Measurements from ENCODE around the gene CDK11B.

- TF ChIP-seq SP1 (IDR thresholded peaks at IDR 0.05) (no peak), CTBP1 (IDR thresholded peaks at IDR 0.05; ENCODE audit: borderline replicate concordance) (no peak), BHLHE40 (IDR thresholded peaks at IDR 0.05; ENCODE audit: borderline replicate concordance) (no peak), FOXK2 (IDR thresholded peaks at IDR 0.05) (no peak), TARDBP (IDR thresholded peaks at IDR 0.05) (no peak), HDGF (IDR thresholded peaks at IDR 0.05; ENCODE audit: borderline replicate concordance) (no peak), FOXM1 (IDR thresholded peaks at IDR 0.05; ENCODE audit: borderline replicate concordance) (no peak)
These were observed 40.3 kb downstream of the CDK11B start for GRCh38 chr1:1618396-1619068.
